SK-N-SH (cell line): ENCODE measurements around the gene BRME1. TPM values are rescaled to one million over a fixed set of nuclear protein-coding genes. Genes with fewer than 3 reads are reported as not detected.
A peak's percentile ranks its signal among the peaks of the same experiment; 100 is the strongest.

Experiments used
- CTCF ChIA-PET: fragments of 300-600, 350-600 bp; formaldehyde crosslinking; extraction: SDS; loops from one replicate; lab custom pipeline; 2021; lab: Yijun Ruan, JAX
- POLR2A ChIA-PET: fragments of 350-600 bp; sonication (Branson Sonifier 250); formaldehyde crosslinking; extraction: SDS; loops from one replicate; lab custom pipeline; 2020; ENCODE audit warnings: antibody characterized with exemption, inconsistent platforms; lab: Yijun Ruan, JAX
- DNase-seq: peaks from one replicate; pipeline ENCODE4 v3.0.0; 2012
- H2AFZ ChIP-seq: fragments of 200-600 bp; sonication (generic); 2 replicates; pipeline ENCODE4 v1.8.1; 2016; ENCODE audit warnings: antibody characterized with exemption, mild to moderate bottlenecking, low read depth
- H3F3A ChIP-seq: fragments of 200-600 bp; sonication (generic); replicated peaks from 2 replicates; pipeline ENCODE3; 2016; ENCODE audit warnings: antibody characterized with exemption, mild to moderate bottlenecking; ENCODE audit not compliant: insufficient read depth
- H3K27ac ChIP-seq, 2 experiments: fragments of 200-500 bp in 1 of 2; fragments of 200-600 bp in 1 of 2; sonication (Bioruptor generic) in 1 of 2; sonication (generic), shearing (Covaris generic) in 1 of 2; 2 replicates each; pipeline versions ENCODE4 v1.5.1 to v1.6.1; 2014 to 2016; ENCODE audit warnings: low read depth in 2 of 2, inconsistent platforms in 1 of 2, low read length in 1 of 2, mild to moderate bottlenecking in 1 of 2, mixed read lengths in 1 of 2
- H3K27me3 ChIP-seq: fragments of 200-600 bp; sonication (generic), shearing (Covaris generic); 2 replicates; pipeline ENCODE4 v1.6.1; 2016; ENCODE audit warnings: mixed run types; ENCODE audit not compliant: insufficient read depth
- H3K36me3 ChIP-seq, 2 experiments: fragments of 200-500 bp in 1 of 2; fragments of 200-600 bp in 1 of 2; sonication (Bioruptor generic) in 1 of 2; sonication (generic) in 1 of 2; replicated peaks in 1 of 2; 2 replicates each; pipeline versions ENCODE3 to v1.5.1; 2014 to 2016; ENCODE audit warnings: low read length in 1 of 2, mild to moderate bottlenecking in 1 of 2; ENCODE audit not compliant: insufficient read depth in 2 of 2, control insufficient read depth in 1 of 2
- H3K4me1 ChIP-seq, 2 experiments: fragments of 200-500 bp in 1 of 2; fragments of 200-600 bp in 1 of 2; sonication (Bioruptor generic) in 1 of 2; sonication (generic), shearing (Covaris generic) in 1 of 2; 2 replicates each; pipeline versions ENCODE4 v1.5.1 to v1.6.1; 2014 to 2016; ENCODE audit warnings: low read depth in 1 of 2, low read length in 1 of 2, mixed run types in 1 of 2; ENCODE audit not compliant: insufficient read depth in 2 of 2, control insufficient read depth in 1 of 2
- H3K4me2 ChIP-seq: fragments of 200-600 bp; sonication (generic), shearing (Covaris generic); 2 replicates; pipeline ENCODE4 v1.6.1; 2017; ENCODE audit warnings: mixed run types
- H3K4me3 ChIP-seq, 2 experiments: fragments of 200-500 bp in 1 of 2; fragments of 200-600 bp in 1 of 2; sonication (Bioruptor generic) in 1 of 2; sonication (generic), shearing (Covaris generic) in 1 of 2; 2 replicates each; pipeline versions ENCODE4 v1.5.1 to v1.8.1; 2014 to 2016; ENCODE audit warnings: low read depth in 2 of 2, inconsistent platforms in 1 of 2, low read length in 1 of 2, mild to moderate bottlenecking in 1 of 2, mixed read lengths in 1 of 2, moderate library complexity in 1 of 2
- H3K79me2 ChIP-seq: fragments of 200-600 bp; sonication (generic); 2 replicates; pipeline ENCODE4 v1.8.1; 2017; ENCODE audit warnings: mild to moderate bottlenecking; ENCODE audit not compliant: insufficient read depth
- H3K9ac ChIP-seq: fragments of 200-600 bp; sonication (generic); 2 replicates; pipeline ENCODE4 v1.6.1; 2017; ENCODE audit warnings: mixed run types
- H3K9me2 ChIP-seq: fragments of 200-600 bp; sonication (generic); 2 replicates; pipeline ENCODE4 v1.6.1; 2017; ENCODE audit warnings: mixed run types
- H3K9me3 ChIP-seq: fragments of 200-600 bp; sonication (generic); 2 replicates; pipeline ENCODE4 v1.6.1; 2017; ENCODE audit warnings: mixed run types, mild to moderate bottlenecking, moderate library complexity
- H4K20me1 ChIP-seq: fragments of 200-600 bp; sonication (generic); 2 replicates; pipeline ENCODE4 v1.6.1; 2017; ENCODE audit warnings: mild to moderate bottlenecking, mixed run types; ENCODE audit not compliant: insufficient read depth
- ELF1 ChIP-seq: IDR thresholded peaks from 2 replicates; pipeline ENCODE4 v1.4.0; 2012
- EZH2phosphoT487 ChIP-seq: fragments of 200-600 bp; sonication (generic); IDR thresholded peaks from 2 replicates; pipeline ENCODE4 v1.6.1; 2017; ENCODE audit warnings: low read depth, mixed run types, mild to moderate bottlenecking, antibody characterized with exemption, moderate library complexity, borderline replicate concordance
- FOSL2 ChIP-seq: IDR thresholded peaks from 2 replicates; pipeline ENCODE4 v1.4.0; 2012; ENCODE audit warnings: low read depth, mild to moderate bottlenecking, moderate library complexity, borderline replicate concordance
- FOXM1 ChIP-seq: IDR thresholded peaks from 2 replicates; pipeline ENCODE4 v1.4.0; 2012; ENCODE audit warnings: low read depth, mild to moderate bottlenecking
- GATA2 ChIP-seq: sonication (generic); formaldehyde crosslinking; IDR thresholded peaks from 2 replicates; pipeline ENCODE4 v1.5.0; 2020; ENCODE audit warnings: mild to moderate bottlenecking, missing genetic modification reagents
- JUND ChIP-seq: IDR thresholded peaks from 2 replicates; pipeline ENCODE4 v1.4.0; 2012
- MEF2A ChIP-seq: IDR thresholded peaks from 2 replicates; pipeline ENCODE4 v1.4.0; 2012; ENCODE audit warnings: low read depth, borderline replicate concordance
- MXI1 ChIP-seq: IDR thresholded peaks from 2 replicates; pipeline ENCODE4 v1.6.1; 2012; ENCODE audit warnings: mild to moderate bottlenecking, low read depth, low read length, improper control_type of control experiment
- POLR2AphosphoS5 ChIP-seq: IDR thresholded peaks from 2 replicates; pipeline ENCODE4 v1.6.1; 2012; ENCODE audit warnings: low read depth, low read length
- RAD21 ChIP-seq: IDR thresholded peaks from 2 replicates; pipeline ENCODE4 v1.6.1; 2012; ENCODE audit warnings: mild to moderate bottlenecking, low read length
- RFX5 ChIP-seq: IDR thresholded peaks from 2 replicates; pipeline ENCODE4 v1.6.1; 2012; ENCODE audit warnings: mild to moderate bottlenecking, improper control_type of control experiment, low read length
- RXRA ChIP-seq: IDR thresholded peaks from 2 replicates; pipeline ENCODE4 v1.4.0; 2012; ENCODE audit warnings: low read depth, mild to moderate bottlenecking, borderline replicate concordance
- SIN3A ChIP-seq: IDR thresholded peaks from 2 replicates; pipeline ENCODE4 v1.6.1; 2012; ENCODE audit warnings: low read depth, mild to moderate bottlenecking, low read length, moderate library complexity, borderline replicate concordance
- SMC3 ChIP-seq: IDR thresholded peaks from 2 replicates; pipeline ENCODE4 v1.6.1; 2012; ENCODE audit warnings: low read depth, low read length, improper control_type of control experiment
- TAF1 ChIP-seq: IDR thresholded peaks from 2 replicates; pipeline ENCODE4 v1.6.1; 2012; ENCODE audit warnings: low read depth, mild to moderate bottlenecking, low read length, moderate library complexity, borderline replicate concordance
- TEAD4 ChIP-seq: IDR thresholded peaks from 2 replicates; pipeline ENCODE4 v1.4.0; 2012; ENCODE audit warnings: mild to moderate bottlenecking, borderline replicate concordance; ENCODE audit not compliant: insufficient read depth
- YY1 ChIP-seq: IDR thresholded peaks from 2 replicates; pipeline ENCODE4 v1.4.0; 2012; ENCODE audit warnings: low read depth, mild to moderate bottlenecking
- WGBS: methylation state at CpG from one replicate; pipeline ENCODE4 v1.1.6; 2017; ENCODE audit warnings: low lambda C conversion rate; 5-methylcytosine and 5-hydroxymethylcytosine counted together
- polyA plus RNA-seq, 3 experiments: library from polyadenylated mRNA; depleted of rRNA; stranded (reverse); fragments of >200 nt; gene quantifications; 2 replicates each; pipeline ENCODE4 v1.2.3, GENCODE V29; 2012
- TF ChIP-seq, protein P1 (sequence below): fragments of 150-350 bp; IDR thresholded peaks from 2 replicates; pipeline ENCODE4 v1.6.1; 2017; ENCODE audit warnings: antibody characterized with exemption, low read length, low read depth, borderline replicate concordance
- TF ChIP-seq, protein P2 (sequence below): IDR thresholded peaks from 2 replicates; pipeline ENCODE4 v1.4.0; 2012; ENCODE audit warnings: low read depth, borderline replicate concordance
- TF ChIP-seq, protein P3 (sequence below): IDR thresholded peaks from 2 replicates; pipeline ENCODE4 v1.4.0; 2012; ENCODE audit warnings: low read depth, borderline replicate concordance
- TF ChIP-seq, protein P4 (sequence below): IDR thresholded peaks from 2 replicates; pipeline ENCODE4 v1.6.1; 2012; ENCODE audit warnings: mild to moderate bottlenecking, low read depth, low read length, moderate library complexity
- TF ChIP-seq, protein P5 (sequence below): IDR thresholded peaks from 2 replicates; pipeline ENCODE4 v1.4.0; 2012; ENCODE audit warnings: low read depth
- TF ChIP-seq, protein P6 (sequence below): IDR thresholded peaks from 2 replicates; pipeline ENCODE4; 2012

The BRME1 gene
- 1.5 and 1.8 TPM in 2 replicates for polyA plus RNA-seq (2012; rRNA removed)
- 0.51 and 0.89 TPM in 2 replicates for polyA plus RNA-seq (2012; cell fraction: cytosol; rRNA removed)
- 5.1 and 5.3 TPM in 2 replicates for polyA plus RNA-seq (2012; cell fraction: nucleus; rRNA removed)

DNA sequence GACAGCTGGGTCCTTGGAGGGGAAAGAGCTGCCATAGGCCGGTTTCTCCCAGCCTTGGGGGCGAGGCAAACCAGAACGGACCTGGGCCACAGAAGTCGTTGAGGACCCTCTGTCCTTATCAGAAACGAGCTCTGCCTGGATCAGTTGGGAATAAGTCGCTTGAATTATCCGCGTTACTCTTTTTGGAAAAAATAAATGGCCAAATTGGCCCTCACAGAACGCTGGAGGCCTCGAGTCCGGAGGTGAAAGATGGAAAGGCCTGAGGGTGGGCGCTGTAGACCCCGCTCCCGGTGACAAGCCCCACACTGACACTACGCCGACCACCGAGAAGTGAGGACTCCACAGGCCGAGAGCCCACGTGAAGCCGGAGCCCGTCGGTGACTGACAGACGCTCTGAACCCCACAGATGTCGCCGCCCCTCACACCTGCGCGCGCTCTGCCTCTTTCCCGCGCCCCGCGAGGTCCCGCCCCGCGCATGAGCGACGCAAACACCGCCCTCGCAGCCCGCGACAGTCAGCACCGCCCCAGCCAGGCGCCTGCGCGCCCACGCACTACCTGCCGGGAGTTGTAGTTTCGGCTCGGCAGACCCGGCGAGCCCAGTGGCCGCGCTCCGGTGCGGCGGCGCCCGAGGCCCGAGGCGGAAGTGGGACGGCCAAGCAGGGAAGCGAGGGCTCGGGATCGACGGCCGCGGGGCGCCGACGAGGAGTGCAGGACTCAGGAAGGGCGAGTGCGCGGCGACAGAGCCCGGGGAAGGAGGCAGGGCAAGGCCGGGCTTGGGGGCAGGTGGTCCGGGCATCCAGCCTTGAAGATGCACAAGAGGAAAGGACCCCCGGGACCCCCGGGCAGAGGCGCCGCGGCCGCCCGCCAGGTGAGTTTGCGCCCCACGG, at the start of gene BRME1, which contains the start of gene CC2D1A:
Gene BRME1, minus strand, starts transcription at position 484 of the 887 bp plus-strand sequence. CDS start 1,225 bp downstream, outside the sequence.
Gene CC2D1A, plus strand, starts transcription at position 568 of the 887 bp plus-strand sequence. Its CDS starts 241 bp downstream, at position 809.
- H3K9me3 ChIP-seq: no peaks in the 10 kb centered on the region
- POLR2A ChIA-PET: no interaction called here
- CTCF ChIA-PET: interaction anchor here (0.9 to 2.3 kb wide), 6 partner anchors 11 to 166 kb away, joined by 3 to 6 read pairs (median 3); partner anchors contain the start of genes IL27RA and MISP3
- peak within 1 kb of the TSS; percentile 91 for H2AFZ ChIP-seq
- no peaks in the 10 kb centered on the region for H3K9me2 ChIP-seq
- H4K20me1 ChIP-seq: no peaks in the 10 kb centered on the region
- peaks cover 6% of the 10 kb centered on the region for H3F3A ChIP-seq
- H3K27ac ChIP-seq: peak within 1 kb of the TSS in 1 of 2 experiments; percentile 58; a peak in 1 of 4 replicates
- peaks cover 0 to 9% of the 10 kb centered on the region in 2 experiments; a peak in 1 of 4 replicates for H3K4me1 ChIP-seq
- DNase-seq: peak; percentile 99
- peak within 1 kb of the TSS; percentile 75 for H3K9ac ChIP-seq
- WGBS: 12% methylated on average over 24 of the region's 86 CpGs
- H3K4me3 ChIP-seq: peak within 1 kb of the TSS; percentile 65 to 79
- H3K27me3 ChIP-seq: no peaks in the 10 kb centered on the region
- H3K79me2 ChIP-seq: 0 out of 2 replicates have a peak, but pooled peaks cover 10% of the 10 kb centered on the region
- H3K4me2 ChIP-seq: peak within 1 kb of the TSS; percentile 83
- no peaks in the 10 kb centered on the region for H3K36me3 ChIP-seq
- no peak for TF ChIP-seq GATA2 (CRISPR knock-in tag)
- TF ChIP-seq, protein P1, sequence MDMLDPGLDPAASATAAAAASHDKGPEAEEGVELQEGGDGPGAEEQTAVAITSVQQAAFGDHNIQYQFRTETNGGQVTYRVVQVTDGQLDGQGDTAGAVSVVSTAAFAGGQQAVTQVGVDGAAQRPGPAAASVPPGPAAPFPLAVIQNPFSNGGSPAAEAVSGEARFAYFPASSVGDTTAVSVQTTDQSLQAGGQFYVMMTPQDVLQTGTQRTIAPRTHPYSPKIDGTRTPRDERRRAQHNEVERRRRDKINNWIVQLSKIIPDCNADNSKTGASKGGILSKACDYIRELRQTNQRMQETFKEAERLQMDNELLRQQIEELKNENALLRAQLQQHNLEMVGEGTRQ: no peak
- no peak for TF ChIP-seq SMC3
- TF ChIP-seq TAF1: peak; percentile 42; the same call in 1 of the 2 replicates
- TF ChIP-seq MEF2A: no peak
- TF ChIP-seq, protein P2, sequence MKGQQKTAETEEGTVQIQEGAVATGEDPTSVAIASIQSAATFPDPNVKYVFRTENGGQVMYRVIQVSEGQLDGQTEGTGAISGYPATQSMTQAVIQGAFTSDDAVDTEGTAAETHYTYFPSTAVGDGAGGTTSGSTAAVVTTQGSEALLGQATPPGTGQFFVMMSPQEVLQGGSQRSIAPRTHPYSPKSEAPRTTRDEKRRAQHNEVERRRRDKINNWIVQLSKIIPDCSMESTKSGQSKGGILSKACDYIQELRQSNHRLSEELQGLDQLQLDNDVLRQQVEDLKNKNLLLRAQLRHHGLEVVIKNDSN: no peak
- TF ChIP-seq, protein P3, sequence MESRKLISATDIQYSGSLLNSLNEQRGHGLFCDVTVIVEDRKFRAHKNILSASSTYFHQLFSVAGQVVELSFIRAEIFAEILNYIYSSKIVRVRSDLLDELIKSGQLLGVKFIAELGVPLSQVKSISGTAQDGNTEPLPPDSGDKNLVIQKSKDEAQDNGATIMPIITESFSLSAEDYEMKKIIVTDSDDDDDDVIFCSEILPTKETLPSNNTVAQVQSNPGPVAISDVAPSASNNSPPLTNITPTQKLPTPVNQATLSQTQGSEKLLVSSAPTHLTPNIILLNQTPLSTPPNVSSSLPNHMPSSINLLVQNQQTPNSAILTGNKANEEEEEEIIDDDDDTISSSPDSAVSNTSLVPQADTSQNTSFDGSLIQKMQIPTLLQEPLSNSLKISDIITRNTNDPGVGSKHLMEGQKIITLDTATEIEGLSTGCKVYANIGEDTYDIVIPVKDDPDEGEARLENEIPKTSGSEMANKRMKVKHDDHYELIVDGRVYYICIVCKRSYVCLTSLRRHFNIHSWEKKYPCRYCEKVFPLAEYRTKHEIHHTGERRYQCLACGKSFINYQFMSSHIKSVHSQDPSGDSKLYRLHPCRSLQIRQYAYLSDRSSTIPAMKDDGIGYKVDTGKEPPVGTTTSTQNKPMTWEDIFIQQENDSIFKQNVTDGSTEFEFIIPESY: no peak
- TF ChIP-seq JUND: no peak
- TF ChIP-seq RFX5: no peak
- peak; percentile 42; the same call in 1 of the 2 replicates for TF ChIP-seq SIN3A
- TF ChIP-seq, protein P4, sequence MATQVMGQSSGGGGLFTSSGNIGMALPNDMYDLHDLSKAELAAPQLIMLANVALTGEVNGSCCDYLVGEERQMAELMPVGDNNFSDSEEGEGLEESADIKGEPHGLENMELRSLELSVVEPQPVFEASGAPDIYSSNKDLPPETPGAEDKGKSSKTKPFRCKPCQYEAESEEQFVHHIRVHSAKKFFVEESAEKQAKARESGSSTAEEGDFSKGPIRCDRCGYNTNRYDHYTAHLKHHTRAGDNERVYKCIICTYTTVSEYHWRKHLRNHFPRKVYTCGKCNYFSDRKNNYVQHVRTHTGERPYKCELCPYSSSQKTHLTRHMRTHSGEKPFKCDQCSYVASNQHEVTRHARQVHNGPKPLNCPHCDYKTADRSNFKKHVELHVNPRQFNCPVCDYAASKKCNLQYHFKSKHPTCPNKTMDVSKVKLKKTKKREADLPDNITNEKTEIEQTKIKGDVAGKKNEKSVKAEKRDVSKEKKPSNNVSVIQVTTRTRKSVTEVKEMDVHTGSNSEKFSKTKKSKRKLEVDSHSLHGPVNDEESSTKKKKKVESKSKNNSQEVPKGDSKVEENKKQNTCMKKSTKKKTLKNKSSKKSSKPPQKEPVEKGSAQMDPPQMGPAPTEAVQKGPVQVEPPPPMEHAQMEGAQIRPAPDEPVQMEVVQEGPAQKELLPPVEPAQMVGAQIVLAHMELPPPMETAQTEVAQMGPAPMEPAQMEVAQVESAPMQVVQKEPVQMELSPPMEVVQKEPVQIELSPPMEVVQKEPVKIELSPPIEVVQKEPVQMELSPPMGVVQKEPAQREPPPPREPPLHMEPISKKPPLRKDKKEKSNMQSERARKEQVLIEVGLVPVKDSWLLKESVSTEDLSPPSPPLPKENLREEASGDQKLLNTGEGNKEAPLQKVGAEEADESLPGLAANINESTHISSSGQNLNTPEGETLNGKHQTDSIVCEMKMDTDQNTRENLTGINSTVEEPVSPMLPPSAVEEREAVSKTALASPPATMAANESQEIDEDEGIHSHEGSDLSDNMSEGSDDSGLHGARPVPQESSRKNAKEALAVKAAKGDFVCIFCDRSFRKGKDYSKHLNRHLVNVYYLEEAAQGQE: no peak
- no peak for TF ChIP-seq YY1
- TF ChIP-seq MXI1: peak; percentile 51; the same call in 1 of the 2 replicates
- TF ChIP-seq TEAD4: no peak
- TF ChIP-seq RXRA: no peak
- TF ChIP-seq ELF1: peak; percentile 83
- TF ChIP-seq, protein P5, sequence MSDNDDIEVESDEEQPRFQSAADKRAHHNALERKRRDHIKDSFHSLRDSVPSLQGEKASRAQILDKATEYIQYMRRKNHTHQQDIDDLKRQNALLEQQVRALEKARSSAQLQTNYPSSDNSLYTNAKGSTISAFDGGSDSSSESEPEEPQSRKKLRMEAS: peak; percentile 99
- TF ChIP-seq EZH2phosphoT487: no peak
- TF ChIP-seq POLR2AphosphoS5: peak; percentile 45; the same call in 1 of the 2 replicates
- TF ChIP-seq FOSL2: no peak
- 0 out of 2 replicates have a peak, but pooled peaks have one; percentile 7 for TF ChIP-seq RAD21
- TF ChIP-seq, protein P6, sequence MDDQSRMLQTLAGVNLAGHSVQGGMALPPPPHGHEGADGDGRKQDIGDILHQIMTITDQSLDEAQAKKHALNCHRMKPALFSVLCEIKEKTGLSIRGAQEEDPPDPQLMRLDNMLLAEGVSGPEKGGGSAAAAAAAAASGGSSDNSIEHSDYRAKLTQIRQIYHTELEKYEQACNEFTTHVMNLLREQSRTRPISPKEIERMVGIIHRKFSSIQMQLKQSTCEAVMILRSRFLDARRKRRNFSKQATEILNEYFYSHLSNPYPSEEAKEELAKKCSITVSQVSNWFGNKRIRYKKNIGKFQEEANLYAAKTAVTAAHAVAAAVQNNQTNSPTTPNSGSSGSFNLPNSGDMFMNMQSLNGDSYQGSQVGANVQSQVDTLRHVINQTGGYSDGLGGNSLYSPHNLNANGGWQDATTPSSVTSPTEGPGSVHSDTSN: peak; percentile 28; the same call in 1 of the 2 replicates
- no peak for TF ChIP-seq FOXM1
